Neural progenitor cell (in vitro differentiated cells): ENCODE results near the gene IRF8.

Experiments used
- CTCF ChIP-seq: fragments of 200-600 bp; sonication (generic); IDR thresholded peaks from 2 replicates; pipeline ENCODE4 v1.5.1; 2017; ENCODE audit warnings: antibody characterized with exemption, mild to moderate bottlenecking
- EZH2 ChIP-seq: fragments of 200-600 bp; sonication (generic); IDR thresholded peaks from 2 replicates; pipeline ENCODE4 v1.6.1; 2017; ENCODE audit warnings: antibody characterized with exemption, mild to moderate bottlenecking, moderate library complexity

GRCh38 chr16:85927371-85927770 lies 28.4 kb downstream of the IRF8 start:
- TF ChIP-seq CTCF (no peak), EZH2 (no peak)
